HL-60/S4 treated with phorbol 12-myristate 13-acetate at 8.2 ng/mL for 4 days and 3 days (cell line): Measurements from ENCODE around the gene MYZAP.

Source experiments
- in situ Hi-C: fragments of 300-500 bp; cut with MboI; formaldehyde crosslinking; loops from 2 replicates; pipeline ENCODE4 v1.15.0; 2022; ENCODE audit warnings: low sequenced_read_pairs

The MYZAP gene

GRCh38 chr15:57654153-57654852 lies 62.6 kb downstream of the MYZAP start:
- in situ Hi-C loops, result no loop called here

- in situ Hi-C loops, result no loop called here
Measured at GRCh38 chr15:57655053-57655452, 63.3 kb downstream of the MYZAP start.

- in situ Hi-C loops, result no loop called here
Measured at GRCh38 chr15:57655809-57656208, 64.1 kb downstream of the MYZAP start.

GRCh38 chr15:57656434-57656833 lies 64.7 kb downstream of the MYZAP start:
- in situ Hi-C loops, result no loop called here

GRCh38 chr15:57657619-57658018 lies 65.9 kb downstream of the MYZAP start:
- in situ Hi-C loops, result no loop called here

- in situ Hi-C loops, result no loop called here
Measured at GRCh38 chr15:57662091-57662744, 70.5 kb downstream of the MYZAP start.

GRCh38 chr15:57662802-57663201 lies 71.1 kb downstream of the MYZAP start:
- in situ Hi-C loops, result no loop called here

- in situ Hi-C loops, result no loop called here
Measured at GRCh38 chr15:57663262-57663661, 71.6 kb downstream of the MYZAP start.

GRCh38 chr15:57665194-57665593 lies 73.5 kb downstream of the MYZAP start:
- in situ Hi-C loops, result no loop called here

- in situ Hi-C loops, result no loop called here
Measured at GRCh38 chr15:57665939-57666338, 74.2 kb downstream of the MYZAP start.

- in situ Hi-C loops, result no loop called here
Measured at GRCh38 chr15:57667171-57667849, 75.6 kb downstream of the MYZAP start.

GRCh38 chr15:57668016-57668415 lies 76.3 kb downstream of the MYZAP start:
- in situ Hi-C loops, result no loop called here

GRCh38 chr15:57671636-57672035 lies 79.9 kb downstream of the MYZAP start:
- in situ Hi-C loops, result no loop called here

- in situ Hi-C loops, result no loop called here
Measured at GRCh38 chr15:57675481-57676181, 83.9 kb downstream of the MYZAP start.

GRCh38 chr15:57676585-57676984 lies 84.9 kb downstream of the MYZAP start:
- in situ Hi-C loops, result no loop called here

GRCh38 chr15:57677204-57677603 lies 85.5 kb downstream of the MYZAP start:
- in situ Hi-C loops, result no loop called here

- in situ Hi-C loops, result no loop called here
Measured at GRCh38 chr15:57680021-57680420, 88.3 kb downstream of the MYZAP start.

- in situ Hi-C loops, result no loop called here
Measured at GRCh38 chr15:57681011-57681410, 89.3 kb downstream of the MYZAP start.

- in situ Hi-C loops, result no loop called here
Measured at GRCh38 chr15:57683481-57683880, 91.8 kb downstream of the MYZAP start.

- in situ Hi-C loops, result no loop called here
Measured at GRCh38 chr15:57684491-57685151, 92.9 kb downstream of the MYZAP start.
